G401 (cell line): ENCODE measurements around the gene ZNF217. TPM values are rescaled to one million over a fixed set of nuclear protein-coding genes. Genes with fewer than 3 reads are reported as not detected.

Experiments
- DNase-seq: peaks from one replicate; pipeline ENCODE4 v3.0.0-alpha.2; 2015; ENCODE audit warnings: low spot score
- in situ Hi-C: cut with HindIII; loops from 2 replicates; pipeline ENCODE4 v1.10.0; 2016; ENCODE audit warnings: low sequenced_read_pairs, mixed read lengths
- total RNA-seq: library from RNA; depleted of rRNA; stranded (reverse); fragments of >200 nt; shearing (Covaris generic); gene quantifications from 2 replicates; pipeline ENCODE4 v1.2.3, GENCODE V29; 2014

Gene ZNF217
- total RNA-seq, 1 experiment from 2014 or later: 79.3 TPM

- DNase-seq: no peak
- in situ Hi-C loops: no loop called here
Observed at GRCh38 chr20:53517146-53517545, 76.5 kb downstream of the ZNF217 start.
